ENCODE data around the gene SLC25A2. TPM values are rescaled to one million over a fixed set of nuclear protein-coding genes. Genes with fewer than 3 reads are reported as not detected.

Gene SLC25A2
- total and polyA plus RNA-seq, 2 experiments from 2014 or later = not detected

- in situ Hi-C loops (cut with MboI) = no loop called here
- Histone ChIP-seq H3K27me3 (replicated peaks; ENCODE audit: insufficient read depth) (no peaks in the 10 kb centered on the region), H3K27ac (no peak overlapping the region)
Measured at GRCh38 chr5:141272906-141273305, 30.9 kb downstream of the SLC25A2 start.

GRCh38 chr5:141269195-141269594, 34.7 kb downstream of the SLC25A2 start:
- no peak overlapping the region for H3K4me2 ChIP-seq (ENCODE audit: unreplicated experiment)
- in situ Hi-C loops (cut with MboI) = no loop called here
- no peaks in the 10 kb centered on the region for H3K4me1 ChIP-seq (ENCODE audit: insufficient read depth)
- no peaks in the 10 kb centered on the region for H3K79me2 ChIP-seq (ENCODE audit: insufficient read depth)
- H3K9me3 ChIP-seq (ENCODE audit: low read depth) = peaks cover 7% of the 10 kb centered on the region
- H3K4me3 ChIP-seq = no peak overlapping the region
- H4K20me1 ChIP-seq (ENCODE audit: insufficient read depth) = no peaks in the 10 kb centered on the region
- no peak overlapping the region for H2AFZ ChIP-seq
- H3F3A ChIP-seq (ENCODE audit: insufficient read depth) = no peaks in the 10 kb centered on the region
- TF ChIP-seq EZH2phosphoT487 (IDR thresholded peaks at IDR 0.05; ENCODE audit: insufficient read depth, low read depth) = no peak
- TF ChIP-seq EZH2 (IDR thresholded peaks at IDR 0.05; ENCODE audit: insufficient read depth, poor library complexity, severe bottlenecking) = no peak
- H3K27me3 ChIP-seq (replicated peaks; ENCODE audit: insufficient read depth) = no peaks in the 10 kb centered on the region
- H3K36me3 ChIP-seq (ENCODE audit: low read depth) = no peaks in the 10 kb centered on the region
- no peak overlapping the region for H3K27ac ChIP-seq
- no peak overlapping the region for H3K9ac ChIP-seq
- WGBS, 2 experiments (ENCODE audit: low coverage in 1 of 2, low lambda C conversion rate in 2 of 2, missing lambda C conversion rate in 2 of 2) = 87 to 91% methylated on average over 4 of the region's 4 CpGs
- no peak for DNase-seq
- H3K9me2 ChIP-seq (ENCODE audit: insufficient read depth) = no peaks in the 10 kb centered on the region

More at GRCh38 chr5:141272906-141273305, 30.9 kb downstream of the SLC25A2 start:
- WGBS, 2 experiments (ENCODE audit: low coverage in 1 of 2, low lambda C conversion rate in 2 of 2, missing lambda C conversion rate in 2 of 2) = 41 to 47% methylated on average over 3 of the region's 3 CpGs
- Histone ChIP-seq H3K9ac (no peak overlapping the region), H3K79me2 (ENCODE audit: insufficient read depth) (no peaks in the 10 kb centered on the region), H3K9me2 (ENCODE audit: insufficient read depth) (no peaks in the 10 kb centered on the region), H3K9me3 (ENCODE audit: low read depth) (no peaks in the 10 kb centered on the region), H4K20me1 (ENCODE audit: insufficient read depth) (no peaks in the 10 kb centered on the region), H3K4me2 (ENCODE audit: unreplicated experiment) (no peak overlapping the region), H2AFZ (no peak overlapping the region), H3F3A (ENCODE audit: insufficient read depth) (no peaks in the 10 kb centered on the region), H3K4me1 (ENCODE audit: insufficient read depth) (no peaks in the 10 kb centered on the region), H3K36me3 (ENCODE audit: low read depth) (no peaks in the 10 kb centered on the region), H3K4me3 (no peak overlapping the region)
- DNase-seq = no peak
- TF ChIP-seq EZH2phosphoT487 (IDR thresholded peaks at IDR 0.05; ENCODE audit: insufficient read depth, low read depth) (no peak), EZH2 (IDR thresholded peaks at IDR 0.05; ENCODE audit: insufficient read depth, poor library complexity, severe bottlenecking) (no peak)

GRCh38 chr5:141261238-141261546, 42.7 kb downstream of the SLC25A2 start:
- no peak for DNase-seq
- 41 to 54% methylated on average over 1 of the region's 1 CpG for WGBS, 2 experiments (ENCODE audit: low coverage in 1 of 2, low lambda C conversion rate in 2 of 2, missing lambda C conversion rate in 2 of 2)

GRCh38 chr5:141260458-141261237, 43.2 kb downstream of the SLC25A2 start:
- TF ChIP-seq EZH2 (IDR thresholded peaks at IDR 0.05; ENCODE audit: insufficient read depth, poor library complexity, severe bottlenecking) = no peak
- no peak for TF ChIP-seq EZH2phosphoT487 (IDR thresholded peaks at IDR 0.05; ENCODE audit: insufficient read depth, low read depth)
- DNase-seq = peak; percentile 27
- in situ Hi-C loops (cut with MboI) = no loop called here
- Histone ChIP-seq H3K4me1 (ENCODE audit: insufficient read depth) (no peaks in the 10 kb centered on the region), H3K9me3 (ENCODE audit: low read depth) (peaks cover 20% of the 10 kb centered on the region), H2AFZ (no peak overlapping the region), H3K36me3 (ENCODE audit: low read depth) (0 out of 2 replicates have a peak, but pooled peaks cover 2% of the 10 kb centered on the region), H3K27ac (no peak overlapping the region), H3K9me2 (ENCODE audit: insufficient read depth) (no peaks in the 10 kb centered on the region), H3K4me3 (no peak overlapping the region), H3K4me2 (ENCODE audit: unreplicated experiment) (no peak overlapping the region), H3K79me2 (ENCODE audit: insufficient read depth) (no peaks in the 10 kb centered on the region), H4K20me1 (ENCODE audit: insufficient read depth) (no peaks in the 10 kb centered on the region), H3K9ac (no peak overlapping the region), H3K27me3 (replicated peaks; ENCODE audit: insufficient read depth) (no peaks in the 10 kb centered on the region), H3F3A (ENCODE audit: insufficient read depth) (peaks cover 7% of the 10 kb centered on the region; the same call in 1 of the 2 replicates)
- 40 to 46% methylated on average over 5 of the region's 5 CpGs for WGBS, 2 experiments (ENCODE audit: low coverage in 1 of 2, low lambda C conversion rate in 2 of 2, missing lambda C conversion rate in 2 of 2)

More at GRCh38 chr5:141261238-141261546, 42.7 kb downstream of the SLC25A2 start:
- Histone ChIP-seq H3K9me2 (ENCODE audit: insufficient read depth) (no peaks in the 10 kb centered on the region), H3K4me1 (ENCODE audit: insufficient read depth) (no peaks in the 10 kb centered on the region), H3K9me3 (ENCODE audit: low read depth) (peaks cover 20% of the 10 kb centered on the region), H3K4me2 (ENCODE audit: unreplicated experiment) (no peak overlapping the region), H3K27me3 (replicated peaks; ENCODE audit: insufficient read depth) (no peaks in the 10 kb centered on the region), H3K27ac (no peak overlapping the region), H3K4me3 (no peak overlapping the region), H2AFZ (no peak overlapping the region), H3F3A (ENCODE audit: insufficient read depth) (peaks cover 7% of the 10 kb centered on the region; the same call in 1 of the 2 replicates), H3K36me3 (ENCODE audit: low read depth) (0 out of 2 replicates have a peak, but pooled peaks cover 2% of the 10 kb centered on the region), H3K9ac (no peak overlapping the region), H3K79me2 (ENCODE audit: insufficient read depth) (no peaks in the 10 kb centered on the region), H4K20me1 (ENCODE audit: insufficient read depth) (no peaks in the 10 kb centered on the region)
- in situ Hi-C loops (cut with MboI) = no loop called here
- TF ChIP-seq EZH2 (IDR thresholded peaks at IDR 0.05; ENCODE audit: insufficient read depth, poor library complexity, severe bottlenecking) = no peak
- no peak for TF ChIP-seq EZH2phosphoT487 (IDR thresholded peaks at IDR 0.05; ENCODE audit: insufficient read depth, low read depth)

Measured in GM23248 (cell line).